HG02571 (cell line): ENCODE measurements around the gene ELOVL1.
"Not testable (repeated sequence)": the region's sequence is repeated elsewhere in the genome, so short reads cannot be mapped to it uniquely, and the experiment has no call there.

ENCODE experiments used
- ATAC-seq: cut with Tn5 transposase; IDR thresholded peaks from one replicate; pipeline ENCODE4 v1.9.1; 2021; ENCODE audit warnings: mild to moderate bottlenecking, moderate library complexity; ENCODE audit not compliant: unreplicated experiment

The ELOVL1 gene

DNA sequence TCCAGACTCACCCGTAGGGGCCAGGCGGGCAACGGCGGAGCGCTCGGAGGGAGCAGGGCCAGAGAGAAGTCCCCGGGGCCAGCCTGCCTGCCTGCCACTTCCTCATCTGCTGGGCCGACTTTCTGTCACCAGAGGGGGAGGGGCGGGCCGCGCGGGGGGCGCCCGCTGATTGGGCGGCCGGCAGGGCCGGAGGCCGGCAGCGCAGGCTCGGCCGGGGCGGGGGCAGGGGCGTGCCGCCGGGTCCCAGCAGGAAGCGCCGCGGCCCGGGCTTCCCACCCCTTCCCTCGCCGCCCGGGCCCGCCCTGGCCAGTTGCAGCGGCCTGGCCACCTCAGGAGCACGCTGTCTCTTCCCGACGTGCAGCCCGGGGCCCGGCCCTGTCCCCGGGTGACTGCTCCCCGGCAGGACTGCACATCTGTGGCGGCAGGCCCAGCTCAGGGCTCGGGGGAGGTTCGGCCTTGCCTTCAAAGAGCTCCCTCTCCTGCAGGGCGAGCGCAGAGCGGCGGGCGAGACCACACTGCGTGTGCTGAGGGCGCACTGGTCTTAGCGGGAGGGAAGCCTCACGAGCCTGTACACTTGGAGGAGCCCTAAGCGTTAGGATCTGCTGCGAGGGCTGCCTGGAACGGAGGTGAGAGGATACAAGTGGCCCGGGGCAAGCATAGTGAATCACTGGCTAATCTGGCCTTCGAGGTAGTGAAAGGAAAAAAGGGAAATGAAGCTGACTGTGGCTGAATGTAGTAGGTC lies at the start of gene ELOVL1:
Gene ELOVL1, minus strand, starts transcription at position 108 of the 742 bp plus-strand sequence. CDS start 2,402 bp downstream, outside the sequence.
- peak; percentile 68 for ATAC-seq

DNA sequence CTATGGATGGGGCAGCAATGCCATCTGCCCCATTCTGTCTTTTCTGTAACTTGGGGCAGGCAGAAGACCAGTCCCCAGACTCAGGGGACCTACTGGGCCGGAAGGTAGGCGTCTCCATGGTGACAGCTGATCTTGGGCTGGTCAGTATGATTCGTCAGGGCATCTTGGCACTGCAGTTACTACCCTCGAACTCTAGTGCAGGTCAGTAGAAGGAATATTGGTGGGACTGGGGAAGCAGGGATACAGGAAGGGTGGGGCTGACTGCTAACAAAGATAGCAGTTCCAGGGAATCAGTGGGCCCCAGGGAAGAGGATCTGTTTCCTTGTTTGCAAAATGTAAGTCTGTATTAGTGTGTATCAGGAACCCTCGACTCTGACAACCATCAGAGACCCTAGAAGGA lies 48.1 kb upstream of the ELOVL1 start:
- no peak for ATAC-seq

GRCh38 chr1:43414634-43415223 lies 46.9 kb upstream of the ELOVL1 start:
- ATAC-seq, result no peak

DNA sequence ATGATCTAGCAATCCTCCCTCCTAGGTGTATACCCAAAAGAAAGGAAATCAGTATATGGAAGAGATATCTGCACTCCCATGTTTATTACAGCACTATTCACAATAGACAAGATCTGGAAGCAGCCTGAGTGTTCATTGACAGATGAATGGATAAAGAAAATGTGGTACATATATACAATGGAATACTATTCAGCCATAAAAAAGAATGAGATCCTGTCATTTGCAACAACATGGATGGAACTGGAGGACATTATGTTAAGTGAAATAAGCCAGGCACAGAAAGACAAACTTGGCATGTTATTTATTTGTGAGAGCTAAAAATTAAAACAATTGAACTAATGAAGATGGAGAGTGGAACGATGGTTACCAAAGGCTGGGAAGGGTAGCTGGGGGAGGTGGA lies 45.6 kb upstream of the ELOVL1 start:
- ATAC-seq, result not testable (repeated sequence)

GRCh38 chr1:43410571-43410970 lies 42.8 kb upstream of the ELOVL1 start:
- ATAC-seq, result no peak

GRCh38 chr1:43405876-43406234 lies 38.0 kb upstream of the ELOVL1 start:
- no peak for ATAC-seq

- ATAC-seq, result no peak
These were observed 37.5 kb upstream of the ELOVL1 start for GRCh38 chr1:43405219-43405875.

- no peak for ATAC-seq
These were observed 36.5 kb upstream of the ELOVL1 start for GRCh38 chr1:43404353-43404752.

DNA sequence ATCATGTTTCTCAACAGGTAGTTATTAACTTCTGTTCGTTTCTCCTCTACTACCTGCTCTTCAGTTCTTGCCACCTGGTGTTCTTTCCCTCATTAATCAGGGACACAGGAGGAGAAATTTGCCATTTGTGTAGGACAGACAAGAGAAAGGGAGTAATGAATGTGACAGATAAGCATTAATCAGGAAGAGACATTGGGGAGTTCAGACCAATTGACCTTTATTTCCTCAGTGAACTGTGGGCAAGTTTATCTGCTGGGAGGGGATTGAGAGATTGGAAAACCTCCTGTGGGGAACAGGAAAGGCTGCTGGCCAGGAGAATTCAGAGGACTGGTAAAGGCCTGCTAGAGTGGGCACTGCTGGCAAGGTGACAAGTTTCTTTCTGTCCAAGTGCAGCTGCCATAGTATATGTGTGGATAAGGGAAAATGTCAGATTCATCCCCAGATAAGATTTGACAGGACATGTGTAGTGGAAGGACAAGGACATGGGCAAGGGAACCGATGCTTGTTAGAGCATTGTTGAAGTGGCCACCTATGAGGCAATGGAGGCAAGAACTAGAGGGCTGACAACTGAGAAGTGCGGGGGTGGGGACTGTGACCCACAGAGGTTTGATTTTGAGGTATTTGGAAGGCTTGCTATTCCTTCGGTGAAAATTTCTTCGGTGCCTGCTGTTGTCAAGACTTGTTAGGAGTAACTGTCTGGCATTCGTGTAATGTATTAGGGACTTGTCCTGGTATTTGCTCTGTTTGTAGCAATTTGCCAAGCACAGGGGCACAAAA lies 34.5 kb upstream of the ELOVL1 start:
- no peak for ATAC-seq

- not testable (repeated sequence) for ATAC-seq
These were observed 32.6 kb upstream of the ELOVL1 start for GRCh38 chr1:43400441-43400840.

GRCh38 chr1:43398227-43398626 lies 30.4 kb upstream of the ELOVL1 start:
- ATAC-seq, result no peak

- no peak for ATAC-seq
These were observed 28.2 kb upstream of the ELOVL1 start for GRCh38 chr1:43396059-43396458.

DNA sequence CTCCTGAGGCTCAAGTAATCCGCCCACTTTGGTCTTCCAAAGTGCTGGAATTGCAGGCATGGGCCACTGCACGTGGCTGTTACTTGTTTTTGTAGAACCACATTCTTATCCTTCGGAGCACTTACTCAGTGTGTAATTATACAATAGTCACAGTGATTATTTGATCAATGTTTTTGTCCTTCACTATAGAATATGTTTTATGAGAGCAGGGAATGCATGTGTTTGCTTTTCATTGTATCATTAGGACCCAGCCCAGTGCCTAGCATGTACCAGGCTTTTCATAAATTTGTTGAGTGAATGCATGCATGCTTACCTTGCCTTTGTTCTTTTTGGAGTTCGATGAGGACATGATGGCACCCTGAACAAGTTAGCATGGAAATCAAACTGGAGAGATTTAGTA lies 27.7 kb upstream of the ELOVL1 start:
- ATAC-seq, result no peak

GRCh38 chr1:43392702-43393101 lies 24.9 kb upstream of the ELOVL1 start:
- ATAC-seq, result no peak

- peak; percentile 87 for ATAC-seq
These were observed 21.8 kb upstream of the ELOVL1 start, which contains the start of the genes MED8 and SZT2 for GRCh38 chr1:43389326-43390313. Gene MED8, minus strand, starts transcription at chr1:43389800. Its CDS starts 36 bp downstream, at chr1:43389764. Gene SZT2, plus strand, starts transcription at chr1:43389899. Its CDS starts 70 bp downstream, at chr1:43389969.

GRCh38 chr1:43388613-43389012 lies 20.8 kb upstream of the ELOVL1 start:
- ATAC-seq, result no peak

GRCh38 chr1:43387976-43388599 lies 20.3 kb upstream of the ELOVL1 start:
- ATAC-seq, result no peak

DNA sequence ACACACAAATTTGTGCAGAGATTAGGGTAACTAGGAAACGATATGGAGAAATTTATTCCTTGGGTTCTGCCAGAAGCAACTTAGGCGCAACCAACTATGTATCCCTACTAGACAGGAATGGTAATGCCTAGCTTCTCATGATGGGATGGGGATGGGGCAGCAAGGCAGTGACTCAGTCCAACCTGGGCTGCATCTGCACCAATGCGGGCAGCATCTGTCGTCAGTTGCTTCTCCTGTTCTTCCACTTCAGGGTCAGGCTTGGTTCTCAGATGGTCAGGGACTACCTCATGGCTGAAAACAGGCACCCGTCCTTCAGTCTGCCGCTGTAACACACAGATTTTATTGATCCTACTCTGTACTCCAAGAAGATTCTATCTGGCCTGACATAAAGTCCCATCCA lies 18.9 kb upstream of the ELOVL1 start:
- no peak for ATAC-seq

DNA sequence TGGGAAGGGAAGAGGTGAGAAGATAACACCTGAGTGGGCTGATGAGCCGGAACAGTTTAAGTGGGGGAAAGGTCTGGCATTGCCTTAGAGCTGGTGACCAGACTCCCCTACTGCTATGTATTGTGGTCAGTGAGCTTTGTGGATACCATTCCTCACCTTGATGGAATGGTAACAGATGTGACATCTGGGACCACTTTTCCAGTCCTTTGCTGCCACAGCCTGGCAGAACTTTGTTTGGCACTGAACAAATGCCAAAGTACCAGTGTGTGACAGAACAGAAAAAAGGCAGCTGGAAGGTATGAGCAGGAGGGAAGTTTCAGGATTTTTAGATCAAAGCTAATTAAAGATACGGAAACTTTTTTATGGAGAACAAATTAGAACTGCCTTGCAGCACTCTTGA lies 15.6 kb upstream of the ELOVL1 start:
- no peak for ATAC-seq
